Upper lobe of right lung (tissue), 1 donor: ENCODE data around the gene TBX21. TPM values are rescaled to one million over a fixed set of nuclear protein-coding genes. Genes with fewer than 3 reads are reported as not detected.

ENCODE experiments used
- ATAC-seq: fragments of 200-7000 bp; cut with Tn5 transposase; one replicate; pipeline ENCODE4 v1.9.1; 2020; ENCODE audit warnings: mild to moderate bottlenecking, moderate library complexity
- DNase-seq: peaks from one replicate; pipeline ENCODE4 v3.0.0-alpha.2; 2020
- H3K27ac ChIP-seq: fragments of 200-600 bp; one replicate; pipeline ENCODE4 v1.8.0; 2022
- H3K27me3 ChIP-seq: fragments of 200-600 bp; one replicate; pipeline ENCODE4 v1.8.0; 2022; ENCODE audit warnings: mild to moderate bottlenecking
- H3K36me3 ChIP-seq: fragments of 200-600 bp; one replicate; pipeline ENCODE4 v1.8.0; 2022
- H3K4me1 ChIP-seq: fragments of 200-600 bp; one replicate; pipeline ENCODE4 v1.8.0; 2022
- H3K4me3 ChIP-seq: fragments of 200-600 bp; one replicate; pipeline ENCODE4 v1.8.0; 2022; ENCODE audit warnings: mild to moderate bottlenecking
- H3K9me3 ChIP-seq: fragments of 200-600 bp; one replicate; pipeline ENCODE4 v1.8.0; 2022
- CTCF ChIP-seq: fragments of 200-600 bp; IDR thresholded peaks from one replicate; pipeline ENCODE4 v1.8.0; 2022; ENCODE audit warnings: antibody characterized with exemption
- intact Hi-C: fragments of 100-400 bp; cut with DNase I; formaldehyde crosslinking; loops from one replicate; pipeline ENCODE4 v1.11.0; 2022
- total RNA-seq: library from RNA; stranded (reverse); fragmentation: NEBNext Ultra II Directional; extraction: Animal tissue kit (Norgen Biotek cat#: 25700); gene quantifications from one replicate; pipeline ENCODE4 v1.2.1, GENCODE V29; 2021
- donor health status: DM: no; HTN: yes; CAD: no; lungs with severe emphysema.

TBX21 gene
- total RNA-seq, 1 donor from 2014 or later, result 3.9 TPM

- H3K36me3 ChIP-seq, result peaks cover 30% of the 10 kb centered on the region
- intact Hi-C loops, result no loop called here
- TF ChIP-seq CTCF, result no peak
- DNase-seq, result no peak
- no peaks in the 10 kb centered on the region for H3K9me3 ChIP-seq
- no peak overlapping the region for H3K4me3 ChIP-seq
- no peak overlapping the region for H3K27ac ChIP-seq
- peaks cover 4% of the 10 kb centered on the region for H3K4me1 ChIP-seq
- ATAC-seq, result no peak
- no peaks in the 10 kb centered on the region for H3K27me3 ChIP-seq
Observed at GRCh38 chr17:47686664-47687327, 46.2 kb upstream of the TBX21 start.

DNA sequence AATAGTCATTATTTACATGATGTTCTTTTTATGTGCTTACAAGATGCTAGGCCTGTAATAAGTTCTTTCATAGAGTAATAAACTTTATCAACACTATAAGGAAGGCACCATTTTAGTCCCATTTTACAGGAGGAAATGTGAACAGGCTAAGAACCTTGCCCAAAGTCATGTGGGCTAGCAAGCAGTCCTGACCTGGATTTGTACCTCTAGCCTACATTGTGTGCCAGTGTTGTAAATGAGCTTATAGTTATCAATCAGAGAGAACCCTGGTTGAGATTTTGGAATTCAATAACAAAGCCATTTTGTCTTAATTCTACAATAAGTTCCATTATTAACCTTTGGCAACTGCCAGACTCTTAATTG lies 45.7 kb upstream of the TBX21 start:
- Histone ChIP-seq H3K4me3 (no peak overlapping the region), H3K36me3 (peaks cover 25% of the 10 kb centered on the region), H3K4me1 (peaks cover 6% of the 10 kb centered on the region), H3K9me3 (no peaks in the 10 kb centered on the region), H3K27ac (no peak overlapping the region), H3K27me3 (no peaks in the 10 kb centered on the region)
- no peak for ATAC-seq
- no peak for DNase-seq
- intact Hi-C loops, result no loop called here
- TF ChIP-seq CTCF, result no peak

DNA sequence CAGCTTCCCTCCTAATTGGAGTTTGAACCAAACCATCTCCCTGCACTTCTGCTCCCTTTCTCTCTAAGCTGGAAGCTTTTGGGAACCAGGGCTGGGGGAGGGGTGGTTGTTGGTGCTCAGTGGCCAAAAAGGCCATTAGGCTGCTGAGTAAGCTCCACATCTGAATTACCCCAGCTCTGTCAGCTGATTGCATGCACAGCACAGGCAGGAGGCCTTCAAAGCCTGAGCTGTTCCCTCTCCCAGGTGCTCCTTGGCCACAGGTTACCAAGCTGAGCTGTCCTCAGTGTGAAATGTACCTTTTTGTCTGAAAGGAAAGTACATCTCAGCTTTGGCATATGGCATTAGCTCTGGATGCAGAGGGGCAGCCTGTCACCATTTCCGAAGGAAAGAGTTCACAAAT lies 45.3 kb upstream of the TBX21 start:
- no peak overlapping the region for H3K4me3 ChIP-seq
- H3K9me3 ChIP-seq, result no peaks in the 10 kb centered on the region
- intact Hi-C loops, result no loop called here
- ATAC-seq, result peak; percentile 39
- no peaks in the 10 kb centered on the region for H3K27me3 ChIP-seq
- peaks cover 10% of the 10 kb centered on the region for H3K4me1 ChIP-seq
- TF ChIP-seq CTCF, result no peak
- DNase-seq, result no peak
- peaks cover 20% of the 10 kb centered on the region for H3K36me3 ChIP-seq
- H3K27ac ChIP-seq, result no peak overlapping the region

DNA sequence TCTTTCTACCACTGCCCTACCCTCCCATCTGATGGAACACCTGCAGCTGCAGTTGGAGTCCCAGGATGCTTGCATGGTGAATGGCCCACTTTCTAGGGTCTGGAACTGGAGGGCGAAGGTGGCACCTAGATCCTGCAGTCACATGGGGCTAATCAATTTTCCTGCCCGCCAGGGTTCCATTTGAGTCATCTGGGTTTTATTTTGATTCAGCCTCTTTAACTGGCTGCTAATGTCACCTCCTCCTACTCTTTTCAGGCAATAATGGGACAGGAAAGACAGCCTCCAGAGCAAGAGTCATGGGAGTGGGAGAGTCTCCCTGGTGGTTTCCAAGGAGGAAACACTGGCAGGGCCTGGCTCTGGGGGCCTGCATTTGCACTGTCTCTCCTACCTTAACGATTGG lies 42.9 kb upstream of the TBX21 start:
- no peak for TF ChIP-seq CTCF
- no peak for ATAC-seq
- H3K27ac ChIP-seq, result no peak overlapping the region
- intact Hi-C loops, result no loop called here
- peaks cover 18% of the 10 kb centered on the region for H3K4me1 ChIP-seq
- H3K9me3 ChIP-seq, result no peaks in the 10 kb centered on the region
- H3K27me3 ChIP-seq, result no peaks in the 10 kb centered on the region
- DNase-seq, result no peak
- no peak overlapping the region for H3K4me3 ChIP-seq
- no peaks in the 10 kb centered on the region for H3K36me3 ChIP-seq

GRCh38 chr17:47692137-47692894 lies 40.7 kb upstream of the TBX21 start:
- Histone ChIP-seq H3K4me3 (no peak overlapping the region), H3K36me3 (no peaks in the 10 kb centered on the region), H3K4me1 (peaks cover 20% of the 10 kb centered on the region), H3K27ac (no peak overlapping the region), H3K9me3 (no peaks in the 10 kb centered on the region), H3K27me3 (no peaks in the 10 kb centered on the region)
- DNase-seq, result no peak
- no peak for TF ChIP-seq CTCF
- intact Hi-C loops, result no loop called here
- ATAC-seq, result no peak
